Upper lobe of left lung (tissue), 6 donors: ENCODE results near the gene PRPS1. TPM values are rescaled to one million over a fixed set of nuclear protein-coding genes. Genes with fewer than 3 reads are reported as not detected.

Experiments
- ATAC-seq, 2 donors: fragments of 200-7000 bp; cut with Tn5 transposase; one replicate each; pipeline ENCODE4 v1.9.1; 2022; ENCODE audit warnings: mild to moderate bottlenecking in 2 of 2, moderate library complexity in 2 of 2; ENCODE audit not compliant: low FRiP score in 2 of 2
- DNase-seq, 2 donors: peaks; one replicate each; pipeline ENCODE4 v3.0.0-alpha.2; 2019 to 2020
- H3K27ac ChIP-seq, 4 donors: fragments of 200-600 bp; sonication (generic); one replicate each; pipeline ENCODE4 v1.5.1; 2016 to 2019
- H3K27me3 ChIP-seq, 4 donors: fragments of 200-600 bp; sonication (generic); one replicate each; pipeline ENCODE4 v1.5.1; 2017 to 2019
- H3K36me3 ChIP-seq, 4 donors: fragments of 200-600 bp; sonication (generic); one replicate each; pipeline ENCODE4 v1.5.1; 2016 to 2019
- H3K4me1 ChIP-seq, 4 donors: fragments of 200-600 bp; sonication (generic); one replicate each; pipeline ENCODE4 v1.5.1; 2018 to 2019
- H3K4me3 ChIP-seq, 4 donors: fragments of 200-600 bp; sonication (generic); one replicate each; pipeline ENCODE4 v1.5.1; 2017 to 2019; ENCODE audit warnings: mild to moderate bottlenecking in 2 of 4, moderate library complexity in 1 of 4
- H3K9me3 ChIP-seq, 4 donors: fragments of 200-600 bp; sonication (generic); one replicate each; pipeline ENCODE4 v1.5.1; 2018 to 2019
- EP300 ChIP-seq, 4 donors: sonication (generic); formaldehyde crosslinking; IDR thresholded peaks; one replicate each; pipeline ENCODE4 v1.5.1; 2017; ENCODE audit warnings: antibody characterized with exemption in 4 of 4, control low read depth in 2 of 4
- POLR2A ChIP-seq, 4 donors: fragments of 450-650 bp; IDR thresholded peaks; one replicate each; pipeline ENCODE4 v1.5.1; 2016 to 2017; ENCODE audit warnings: antibody characterized with exemption in 4 of 4, mild to moderate bottlenecking in 2 of 4
- POLR2AphosphoS5 ChIP-seq, 2 donors: sonication (generic); formaldehyde crosslinking; IDR thresholded peaks; one replicate each; pipeline ENCODE4 v1.5.1; 2017; ENCODE audit warnings: antibody characterized with exemption in 2 of 2
- WGBS, 2 donors: methylation state at CpG; one replicate each; pipeline ENCODE4 v1.1.5; 2017 to 2018; 5-methylcytosine and 5-hydroxymethylcytosine counted together
- total RNA-seq, 6 donors: library from RNA; depleted of rRNA in 4 of 6; stranded (reverse); fragments of >200 nt in 4 of 6; gene quantifications; one replicate each; pipeline versions ENCODE4 v1.1.0 to v1.2.1, GENCODE V29; 2016 to 2021
- TF ChIP-seq, protein P1 (sequence below), 6 experiments: fragments of 450-650 bp in 4 of 6; fragments of 200-600 bp in 2 of 6; sonication (generic) in 2 of 6; IDR thresholded peaks; one replicate each; pipeline ENCODE4 v1.5.1; 2016 to 2019; ENCODE audit warnings: antibody characterized with exemption in 6 of 6
- donor health status: DM: no; HTN: no; CAD: no; lungs with moderate emphysema.
- donor health status: DM: no; HTN: yes; CAD: no; lungs with severe emphysema.

Gene PRPS1
- total RNA-seq, 6 donors from 2014 or later = 10.5 to 32.7 (median 24.6) TPM

DNA sequence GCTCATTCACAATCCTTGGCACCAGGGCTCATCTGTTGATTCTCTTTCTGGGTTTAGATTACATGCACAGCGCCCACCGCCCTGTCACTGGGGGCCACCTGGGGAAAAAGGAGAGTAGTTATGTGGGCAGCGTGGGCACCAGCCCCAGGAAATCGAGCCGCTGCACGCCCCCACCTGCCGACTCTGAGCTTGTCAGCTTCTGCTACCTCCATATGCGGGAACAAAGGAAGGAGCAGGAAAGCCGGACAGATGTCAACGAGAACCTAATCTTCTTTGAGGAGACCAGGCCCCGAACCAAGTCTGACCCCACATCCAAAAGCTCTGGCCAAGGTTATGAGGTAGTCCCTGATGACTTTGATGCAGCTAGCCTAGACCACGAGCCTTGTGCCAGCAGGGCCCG is 31.0 kb upstream of the PRPS1 start:
- WGBS, 2 donors = 87 to 99% methylated on average over 7 to 13 of the region's 13 CpGs
- DNase-seq = no peak
- Histone ChIP-seq H3K4me1 (no peaks in the 10 kb centered on the region), H3K36me3 (no peaks in the 10 kb centered on the region), H3K27ac (no peak overlapping the region), H3K4me3 (no peak overlapping the region), H3K9me3 (no peaks in the 10 kb centered on the region), H3K27me3 (no peaks in the 10 kb centered on the region)
- TF ChIP-seq EP300 (IDR thresholded peaks at IDR 0.05) (no peak), POLR2AphosphoS5 (IDR thresholded peaks at IDR 0.05) (no peak), POLR2A (IDR thresholded peaks at IDR 0.05) (no peak)
- TF ChIP-seq, protein P1, sequence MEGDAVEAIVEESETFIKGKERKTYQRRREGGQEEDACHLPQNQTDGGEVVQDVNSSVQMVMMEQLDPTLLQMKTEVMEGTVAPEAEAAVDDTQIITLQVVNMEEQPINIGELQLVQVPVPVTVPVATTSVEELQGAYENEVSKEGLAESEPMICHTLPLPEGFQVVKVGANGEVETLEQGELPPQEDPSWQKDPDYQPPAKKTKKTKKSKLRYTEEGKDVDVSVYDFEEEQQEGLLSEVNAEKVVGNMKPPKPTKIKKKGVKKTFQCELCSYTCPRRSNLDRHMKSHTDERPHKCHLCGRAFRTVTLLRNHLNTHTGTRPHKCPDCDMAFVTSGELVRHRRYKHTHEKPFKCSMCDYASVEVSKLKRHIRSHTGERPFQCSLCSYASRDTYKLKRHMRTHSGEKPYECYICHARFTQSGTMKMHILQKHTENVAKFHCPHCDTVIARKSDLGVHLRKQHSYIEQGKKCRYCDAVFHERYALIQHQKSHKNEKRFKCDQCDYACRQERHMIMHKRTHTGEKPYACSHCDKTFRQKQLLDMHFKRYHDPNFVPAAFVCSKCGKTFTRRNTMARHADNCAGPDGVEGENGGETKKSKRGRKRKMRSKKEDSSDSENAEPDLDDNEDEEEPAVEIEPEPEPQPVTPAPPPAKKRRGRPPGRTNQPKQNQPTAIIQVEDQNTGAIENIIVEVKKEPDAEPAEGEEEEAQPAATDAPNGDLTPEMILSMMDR (IDR thresholded peaks at IDR 0.05) = no peak
- ATAC-seq = no peak

DNA sequence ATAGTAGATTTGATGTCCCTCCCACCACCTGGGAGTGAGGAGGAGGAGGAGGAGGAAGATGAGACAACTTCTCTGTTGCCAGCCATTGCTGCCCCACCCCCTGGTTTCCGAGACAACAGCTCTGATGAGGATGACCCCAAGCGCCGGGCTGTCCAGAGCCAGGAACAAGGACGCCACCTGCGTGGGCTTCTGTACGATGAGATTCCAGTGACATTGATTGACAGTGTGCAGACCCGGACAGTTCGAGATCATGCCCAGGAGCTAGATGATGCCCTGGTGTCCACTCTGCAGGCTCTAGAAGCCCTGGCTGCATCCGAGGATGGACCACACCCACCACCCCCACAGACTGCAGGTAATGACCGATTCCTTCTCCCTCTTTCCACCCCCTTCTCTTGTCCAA is 30.5 kb upstream of the PRPS1 start:
- no peak overlapping the region for H3K4me3 ChIP-seq
- TF ChIP-seq POLR2AphosphoS5 (IDR thresholded peaks at IDR 0.05) (no peak), POLR2A (IDR thresholded peaks at IDR 0.05) (no peak), EP300 (IDR thresholded peaks at IDR 0.05) (no peak)
- TF ChIP-seq, protein P1 (IDR thresholded peaks at IDR 0.05) = no peak
- H3K27me3 ChIP-seq = no peaks in the 10 kb centered on the region
- no peaks in the 10 kb centered on the region for H3K36me3 ChIP-seq
- no peaks in the 10 kb centered on the region for H3K9me3 ChIP-seq
- no peaks in the 10 kb centered on the region for H3K4me1 ChIP-seq
- H3K27ac ChIP-seq = no peak overlapping the region
- no peak for ATAC-seq
- 86 to 93% methylated on average over 3 to 10 of the region's 10 CpGs for WGBS, 2 donors
- DNase-seq = no peak

DNA sequence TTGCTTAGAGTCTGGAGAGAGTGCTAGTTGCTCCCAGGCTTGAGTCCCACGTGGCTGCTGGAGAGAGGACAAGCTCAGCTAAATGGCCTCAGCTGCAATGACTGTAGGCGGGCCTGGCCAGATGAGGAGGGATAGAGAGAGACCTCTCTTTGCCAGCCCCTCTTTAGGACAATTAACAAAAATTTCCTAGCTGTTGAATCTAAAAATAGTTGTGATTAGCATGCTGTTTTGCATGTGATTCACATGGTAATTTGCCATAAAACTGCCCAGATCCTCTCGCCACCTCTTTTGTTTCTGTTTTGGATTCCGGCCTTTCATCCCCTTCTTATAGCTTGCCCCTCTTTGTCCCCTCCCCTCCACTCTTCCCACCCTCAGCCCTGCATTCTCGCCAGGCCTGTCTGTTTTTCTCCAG is 28.9 kb upstream of the PRPS1 start:
- Histone ChIP-seq H3K4me1 (no peaks in the 10 kb centered on the region), H3K27ac (no peak overlapping the region), H3K9me3 (no peaks in the 10 kb centered on the region), H3K4me3 (no peak overlapping the region), H3K36me3 (no peaks in the 10 kb centered on the region), H3K27me3 (no peaks in the 10 kb centered on the region)
- TF ChIP-seq POLR2AphosphoS5 (IDR thresholded peaks at IDR 0.05) (no peak), EP300 (IDR thresholded peaks at IDR 0.05) (no peak)
- WGBS, 2 donors = 71 to 78% methylated on average over 5 of the region's 5 CpGs
- ATAC-seq (no peak), DNase-seq (no peak)

DNA sequence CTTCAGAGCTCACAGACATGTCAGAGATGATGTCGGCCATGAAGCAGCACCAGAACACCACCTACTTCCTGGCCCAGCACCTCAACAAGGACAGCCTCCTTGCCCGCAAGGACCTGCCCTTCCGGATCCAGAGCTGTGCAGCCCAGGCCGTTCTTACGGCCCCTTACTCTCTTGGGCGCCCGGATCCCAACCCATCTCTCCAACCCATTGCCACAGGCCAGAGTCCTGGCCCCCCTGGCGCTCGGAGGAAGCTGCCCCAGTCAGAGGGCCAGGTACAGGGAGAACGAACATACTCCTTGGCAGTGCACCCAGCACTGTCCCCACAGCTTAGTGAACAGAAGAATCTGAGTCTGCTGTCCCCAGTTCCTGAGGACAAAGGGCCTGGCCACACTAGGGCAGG is 27.9 kb upstream of the PRPS1 start:
- no peak for DNase-seq
- Histone ChIP-seq H3K27me3 (no peaks in the 10 kb centered on the region), H3K4me1 (no peaks in the 10 kb centered on the region), H3K27ac (no peak overlapping the region), H3K9me3 (no peaks in the 10 kb centered on the region), H3K36me3 (no peaks in the 10 kb centered on the region), H3K4me3 (no peak overlapping the region)
- TF ChIP-seq POLR2AphosphoS5 (IDR thresholded peaks at IDR 0.05) = no peak
- TF ChIP-seq, protein P1 (IDR thresholded peaks at IDR 0.05) = no peak
- TF ChIP-seq POLR2A (IDR thresholded peaks at IDR 0.05) = no peak
- TF ChIP-seq EP300 (IDR thresholded peaks at IDR 0.05) = no peak
- 87 to 100% methylated on average over 2 to 10 of the region's 10 CpGs for WGBS, 2 donors
- no peak for ATAC-seq

DNA sequence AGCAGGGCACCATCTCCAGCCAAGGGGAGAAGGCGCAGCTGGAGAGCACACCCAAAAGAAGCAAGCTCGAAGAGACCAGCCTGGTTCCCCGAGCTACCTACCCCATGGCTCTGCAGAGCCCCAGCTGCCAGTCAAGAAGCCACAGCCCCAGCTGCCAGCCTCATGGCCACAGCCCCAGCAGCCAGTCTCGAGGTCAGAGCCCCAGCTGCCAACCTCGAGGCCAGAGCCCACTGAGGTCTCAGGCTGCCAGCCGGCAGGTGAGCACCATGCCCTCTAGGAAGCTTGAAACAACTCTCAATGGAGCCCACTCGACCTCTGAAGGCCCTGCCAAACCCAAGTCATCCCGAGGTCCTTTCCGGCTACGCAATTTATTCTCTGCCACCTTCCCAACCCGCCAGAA is 27.0 kb upstream of the PRPS1 start:
- DNase-seq (no peak), ATAC-seq (no peak)
- no peaks in the 10 kb centered on the region for H3K36me3 ChIP-seq
- no peaks in the 10 kb centered on the region for H3K9me3 ChIP-seq
- no peaks in the 10 kb centered on the region for H3K27me3 ChIP-seq
- TF ChIP-seq POLR2AphosphoS5 (IDR thresholded peaks at IDR 0.05) (no peak), POLR2A (IDR thresholded peaks at IDR 0.05) (no peak)
- no peak overlapping the region for H3K4me3 ChIP-seq
- H3K27ac ChIP-seq = no peak overlapping the region
- WGBS, 2 donors = 85% methylated on average over 11 of the region's 11 CpGs; no CpG with 5 or more reads in 1 of the 2 donors
- no peaks in the 10 kb centered on the region for H3K4me1 ChIP-seq

DNA sequence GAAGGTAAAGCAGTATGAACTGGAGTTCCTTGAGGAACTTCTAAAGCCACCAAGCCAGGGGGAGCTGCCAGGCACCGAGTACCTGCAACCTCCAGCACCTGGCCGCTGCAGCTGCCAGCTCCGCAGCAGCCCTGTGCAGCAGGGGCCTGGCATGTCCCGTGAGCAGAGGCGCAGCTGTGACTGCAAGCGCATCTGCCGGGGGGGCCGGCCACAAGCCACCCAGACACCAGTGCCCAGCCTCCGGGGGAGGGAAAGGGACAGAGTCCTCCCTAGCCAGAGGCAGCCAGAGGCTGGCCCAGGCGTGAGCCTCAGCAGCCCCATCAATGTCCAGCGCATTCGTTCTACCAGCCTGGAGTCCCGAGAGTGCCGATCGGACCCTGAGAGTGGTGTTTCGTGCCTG is 26.6 kb upstream of the PRPS1 start:
- no peaks in the 10 kb centered on the region for H3K36me3 ChIP-seq
- H3K4me3 ChIP-seq = no peak overlapping the region
- 90% methylated on average over 14 of the region's 16 CpGs; no CpG with 5 or more reads in 1 of the 2 donors for WGBS, 2 donors
- H3K9me3 ChIP-seq = no peaks in the 10 kb centered on the region
- DNase-seq (peak in 1 of 2 donors; percentile 63), ATAC-seq (no peak)
- no peak overlapping the region for H3K27ac ChIP-seq
- TF ChIP-seq POLR2A (IDR thresholded peaks at IDR 0.05) (no peak), EP300 (IDR thresholded peaks at IDR 0.05) (no peak), POLR2AphosphoS5 (IDR thresholded peaks at IDR 0.05) (no peak)
- TF ChIP-seq, protein P1 (IDR thresholded peaks at IDR 0.05) = no peak
- no peaks in the 10 kb centered on the region for H3K4me1 ChIP-seq
- H3K27me3 ChIP-seq = no peaks in the 10 kb centered on the region
